Keratinocyte (primary cell): ENCODE data around the gene LPCAT4. TPM values are rescaled to one million over a fixed set of nuclear protein-coding genes. Genes with fewer than 3 reads are reported as not detected.

Experiments used
- DNase-seq: peaks from one replicate; pipeline ENCODE4 v3.0.0-alpha.2; 2011; ENCODE audit warnings: low read depth, missing footprints, low spot score
- FAIRE-seq: peaks from 2 replicates; lab custom pipeline; 2011; peaks lifted over from hg19 to GRCh38; lab: Jason Lieb, UNC
- H2AFZ ChIP-seq: 2 replicates; pipeline ENCODE4 v1.6.0; 2012; ENCODE audit warnings: low read length, control low read depth, inconsistent platforms; ENCODE audit not compliant: control insufficient read depth
- H3K27ac ChIP-seq: 2 replicates; pipeline ENCODE4 v1.5.1; 2011; ENCODE audit warnings: low read length; ENCODE audit not compliant: control insufficient read depth, insufficient read depth
- H3K27me3 ChIP-seq: 3 replicates; pipeline ENCODE4 v1.6.0; 2011; ENCODE audit warnings: low read length; ENCODE audit not compliant: control insufficient read depth, insufficient read depth; ENCODE audit errors: extremely low read depth
- H3K36me3 ChIP-seq, 2 experiments: 2 replicates in 1 of 2; 3 replicates in 1 of 2; pipeline ENCODE4 v1.5.1; 2011; ENCODE audit warnings: low read length in 2 of 2, mild to moderate bottlenecking in 1 of 2; ENCODE audit not compliant: control insufficient read depth in 2 of 2, insufficient read depth in 2 of 2; ENCODE audit errors: extremely low read depth in 1 of 2
- H3K4me1 ChIP-seq: 3 replicates; pipeline ENCODE4 v1.5.1; 2011; ENCODE audit warnings: low read length; ENCODE audit not compliant: control insufficient read depth, insufficient read depth; ENCODE audit errors: extremely low read depth
- H3K4me2 ChIP-seq: 3 replicates; pipeline ENCODE4 v1.6.0; 2011; ENCODE audit warnings: low read depth, low read length; ENCODE audit not compliant: control insufficient read depth, insufficient read depth; ENCODE audit errors: extremely low read depth
- H3K4me3 ChIP-seq, 3 experiments: fragments of 200-600 bp in 1 of 3; sonication (generic) in 1 of 3; 2 replicates in 2 of 3; 3 replicates in 1 of 3; pipeline ENCODE4 v1.5.1; 2011 to 2016; ENCODE audit warnings: low read length in 3 of 3, mild to moderate bottlenecking in 3 of 3, control low read depth in 2 of 3, inconsistent platforms in 1 of 3, low read depth in 1 of 3, mixed read lengths in 1 of 3, mixed run types in 1 of 3, moderate library complexity in 1 of 3; ENCODE audit not compliant: control insufficient read depth in 2 of 3, insufficient read depth in 2 of 3; ENCODE audit errors: extremely low read depth in 1 of 3
- H3K79me2 ChIP-seq: 2 replicates; pipeline ENCODE4 v1.6.0; 2012; ENCODE audit warnings: low read length; ENCODE audit not compliant: control insufficient read depth, insufficient read depth
- H3K9ac ChIP-seq: 3 replicates; pipeline ENCODE4 v1.6.0; 2011; ENCODE audit warnings: low read length; ENCODE audit not compliant: control insufficient read depth, insufficient read depth; ENCODE audit errors: extremely low read depth
- H3K9me1 ChIP-seq: 3 replicates; pipeline ENCODE4 v1.6.0; 2011; ENCODE audit warnings: low read length; ENCODE audit not compliant: control insufficient read depth, insufficient read depth; ENCODE audit errors: extremely low read depth
- H3K9me3 ChIP-seq: 2 replicates; pipeline ENCODE4 v1.5.1; 2012; ENCODE audit warnings: low read depth, low read length; ENCODE audit not compliant: control insufficient read depth
- H4K20me1 ChIP-seq: 3 replicates; pipeline ENCODE4 v1.6.0; 2011; ENCODE audit warnings: low read length; ENCODE audit not compliant: control insufficient read depth, insufficient read depth; ENCODE audit errors: extremely low read depth
- CTCF ChIP-seq, 3 experiments: IDR thresholded peaks in 1 of 3; conservative IDR thresholded peaks in 1 of 3; optimal IDR thresholded peaks in 1 of 3; 2 replicates in 2 of 3; 3 replicates in 1 of 3; pipeline versions ENCODE3 to v1.5.1; 2011; ENCODE audit warnings: low read length in 3 of 3, mild to moderate bottlenecking in 3 of 3, moderate library complexity in 2 of 3, control low read depth in 1 of 3, inconsistent platforms in 1 of 3; ENCODE audit not compliant: insufficient read depth in 2 of 3; ENCODE audit errors: extremely low read depth in 1 of 3
- EZH2 ChIP-seq: IDR thresholded peaks from one replicate; pipeline ENCODE4 v1.6.1; 2012; ENCODE audit warnings: inconsistent platforms, mild to moderate bottlenecking, low read length, moderate library complexity
- dilution Hi-C: fragments of 300-500 bp; cut with MboI; formaldehyde crosslinking; loops from one replicate; pipeline ENCODE4 v1.7.0; 2020; ENCODE audit warnings: low sequenced_read_pairs; ENCODE audit not compliant: extremely low pct_ligation_motif_present
- polyA plus RNA-seq, 5 experiments: library from polyadenylated mRNA; depleted of rRNA in 3 of 5; stranded (reverse) in 3 of 5; stranded (forward) in 1 of 5; unstranded in 1 of 5; fragments of >200 nt; gene quantifications; 1 replicate in 1 of 5; 2 replicates in 3 of 5; 3 replicates in 1 of 5; pipeline versions ENCODE4 v1.2.1 to v1.2.3, GENCODE V29; 2011 to 2012; ENCODE audit warnings: missing spikeins in 2 of 5, low read depth in 1 of 5, low replicate concordance in 1 of 5

LPCAT4 gene
- polyA plus RNA-seq, 1 donor (not counting 4 experiments of a cell fraction or from before 2014, with no cell fraction given) = 43.3 TPM

GRCh38 chr15:34362047-34362773 lies 4.8 kb downstream of the LPCAT4 start:
- dilution Hi-C loops = no loop called here
- no peaks in the 10 kb centered on the region for H3K27me3 ChIP-seq
- peaks cover 3% of the 10 kb centered on the region for H4K20me1 ChIP-seq
- H3K27ac ChIP-seq = no peak overlapping the region
- FAIRE-seq (no peak), DNase-seq (no peak)
- no peak overlapping the region for H3K4me3 ChIP-seq
- H3K9me1 ChIP-seq = peaks cover 6% of the 10 kb centered on the region
- peaks cover 20% of the 10 kb centered on the region for H3K4me1 ChIP-seq
- peaks cover 25 to 42% of the 10 kb centered on the region in 2 experiments for H3K36me3 ChIP-seq
- no peak overlapping the region for H3K4me2 ChIP-seq
- TF ChIP-seq CTCF (optimal IDR thresholded peaks at IDR 0.05 in 1 of 3, IDR thresholded peaks at IDR 0.05 in 1 of 3, conservative IDR thresholded peaks at IDR 0.05 in 1 of 3; ENCODE audit: extremely low read depth in 1 of 3, insufficient read depth in 2 of 3, low read length in 3 of 3) (no peak), EZH2 (no peak)
- H3K79me2 ChIP-seq = peaks cover 24% of the 10 kb centered on the region
- H2AFZ ChIP-seq = no peak overlapping the region
- no peak overlapping the region for H3K9ac ChIP-seq
- no peaks in the 10 kb centered on the region for H3K9me3 ChIP-seq

GRCh38 chr15:34361278-34361677 lies 5.7 kb downstream of the LPCAT4 start:
- Histone ChIP-seq H3K79me2 (peaks cover 19% of the 10 kb centered on the region), H3K27ac (no peak overlapping the region), H3K36me3 (peaks cover 32 to 42% of the 10 kb centered on the region in 2 experiments), H4K20me1 (peaks cover 3% of the 10 kb centered on the region), H3K27me3 (no peaks in the 10 kb centered on the region), H3K9me1 (peaks cover 6% of the 10 kb centered on the region), H3K9me3 (no peaks in the 10 kb centered on the region), H3K4me3 (no peak overlapping the region), H3K4me1 (peaks cover 20% of the 10 kb centered on the region), H3K9ac (no peak overlapping the region), H2AFZ (no peak overlapping the region), H3K4me2 (no peak overlapping the region)
- FAIRE-seq = no peak
- TF ChIP-seq EZH2 (no peak), CTCF (optimal IDR thresholded peaks at IDR 0.05 in 1 of 3, IDR thresholded peaks at IDR 0.05 in 1 of 3, conservative IDR thresholded peaks at IDR 0.05 in 1 of 3; ENCODE audit: extremely low read depth in 1 of 3, insufficient read depth in 2 of 3, low read length in 3 of 3) (no peak)
- no peak for DNase-seq
- dilution Hi-C loops = no loop called here
